Measurements from ENCODE around the gene PRSS38. TPM values are rescaled to one million over a fixed set of nuclear protein-coding genes. Genes with fewer than 3 reads are reported as not detected.

Gene PRSS38
- total and polyA plus RNA-seq, 2 donors (not counting 3 experiments of a cell fraction or from before 2014, with no cell fraction given) = not detected

- no peaks in the 10 kb centered on the region for H3K27me3 ChIP-seq (ENCODE audit: control insufficient read depth in 2 of 2, insufficient read depth in 2 of 2, low read length in 2 of 2)
- H3K9me1 ChIP-seq (replicated peaks; ENCODE audit: control insufficient read depth, extremely low read depth, insufficient read depth, low read length) = no peaks in the 10 kb centered on the region
Measured at GRCh38 chr1:227790868-227791267, 24.6 kb upstream of the PRSS38 start.

More at GRCh38 chr1:227790868-227791267, 24.6 kb upstream of the PRSS38 start:
- H3K79me2 ChIP-seq (ENCODE audit: control insufficient read depth, insufficient read depth, low read length) = no peaks in the 10 kb centered on the region
- FAIRE-seq = no peak
- no TSS peak for BruUV-seq (replicated peaks)
- dilution Hi-C loops (cut with MboI; ENCODE audit: extremely low pct_ligation_motif_present, low sequenced_read_pairs) (no loop called here), intact Hi-C loops (cut with micrococcal nuclease) (no loop called here)
- no peaks in the 10 kb centered on the region for H3K9me3 ChIP-seq (replicated peaks; ENCODE audit: control insufficient read depth, insufficient read depth, low read length)
- no peaks in the 10 kb centered on the region for H3K36me3 ChIP-seq (ENCODE audit: control insufficient read depth in 2 of 2, extremely low read depth in 1 of 2, insufficient read depth in 2 of 2, low read length in 2 of 2)
- TF ChIP-seq FOS (IDR thresholded peaks at IDR 0.05; ENCODE audit: borderline replicate concordance, insufficient read depth, low read length) (no peak), POLR2AphosphoS5 (IDR thresholded peaks at IDR 0.05; ENCODE audit: insufficient read depth, low read depth, low read length) (no peak), JUN (IDR thresholded peaks at IDR 0.05; ENCODE audit: borderline replicate concordance, insufficient read depth, insufficient read length, low read depth) (no peak), POLR2A (IDR thresholded peaks at IDR 0.05; ENCODE audit: low read depth, low read length) (no peak), EZH2 (IDR thresholded peaks at IDR 0.05; ENCODE audit: borderline replicate concordance, low read depth, low read length, severe bottlenecking) (no peak), MYC (IDR thresholded peaks at IDR 0.05; ENCODE audit: low read depth, low read length) (no peak), GATA2 (IDR thresholded peaks at IDR 0.05; ENCODE audit: insufficient read depth, insufficient read length, low read depth, low read length) (no peak), MAX (IDR thresholded peaks at IDR 0.05; ENCODE audit: insufficient read depth, insufficient read length) (no peak)
- TF ChIP-seq, protein P1, sequence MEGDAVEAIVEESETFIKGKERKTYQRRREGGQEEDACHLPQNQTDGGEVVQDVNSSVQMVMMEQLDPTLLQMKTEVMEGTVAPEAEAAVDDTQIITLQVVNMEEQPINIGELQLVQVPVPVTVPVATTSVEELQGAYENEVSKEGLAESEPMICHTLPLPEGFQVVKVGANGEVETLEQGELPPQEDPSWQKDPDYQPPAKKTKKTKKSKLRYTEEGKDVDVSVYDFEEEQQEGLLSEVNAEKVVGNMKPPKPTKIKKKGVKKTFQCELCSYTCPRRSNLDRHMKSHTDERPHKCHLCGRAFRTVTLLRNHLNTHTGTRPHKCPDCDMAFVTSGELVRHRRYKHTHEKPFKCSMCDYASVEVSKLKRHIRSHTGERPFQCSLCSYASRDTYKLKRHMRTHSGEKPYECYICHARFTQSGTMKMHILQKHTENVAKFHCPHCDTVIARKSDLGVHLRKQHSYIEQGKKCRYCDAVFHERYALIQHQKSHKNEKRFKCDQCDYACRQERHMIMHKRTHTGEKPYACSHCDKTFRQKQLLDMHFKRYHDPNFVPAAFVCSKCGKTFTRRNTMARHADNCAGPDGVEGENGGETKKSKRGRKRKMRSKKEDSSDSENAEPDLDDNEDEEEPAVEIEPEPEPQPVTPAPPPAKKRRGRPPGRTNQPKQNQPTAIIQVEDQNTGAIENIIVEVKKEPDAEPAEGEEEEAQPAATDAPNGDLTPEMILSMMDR (IDR thresholded peaks at IDR 0.05; ENCODE audit: extremely low read depth in 1 of 2, insufficient read depth in 1 of 2, low read depth in 1 of 2, low read length in 2 of 2) = no peak
- H4K20me1 ChIP-seq (replicated peaks; ENCODE audit: control insufficient read depth, extremely low read depth, insufficient read depth, low read length) = no peaks in the 10 kb centered on the region
- no peak overlapping the region for H3K4me2 ChIP-seq (ENCODE audit: insufficient read depth, low read length)
- H3K4me1 ChIP-seq (ENCODE audit: control insufficient read depth, extremely low read depth, insufficient read depth, low read length) = peaks cover 9% of the 10 kb centered on the region
- POLR2A ChIA-PET = no interaction called here
- no peak overlapping the region for H3K27ac ChIP-seq (ENCODE audit: insufficient read depth, low read depth, low read length)
- H3K9ac ChIP-seq (replicated peaks; ENCODE audit: extremely low read depth, insufficient read depth, low read length) = no peak overlapping the region
- no peak overlapping the region for H2AFZ ChIP-seq (ENCODE audit: low read depth, low read length)
- H3K4me3 ChIP-seq (replicated peaks in 1 of 3; ENCODE audit: insufficient read depth in 1 of 3, low read depth in 1 of 3, low read length in 3 of 3) = no peak overlapping the region
- no peak for DNase-seq (ENCODE audit: low read depth, low spot score)
- CTCF ChIA-PET = no interaction called here
